HepG2 (cell line): ENCODE data around the gene ELOVL6. TPM values are rescaled to one million over a fixed set of nuclear protein-coding genes. Genes with fewer than 3 reads are reported as not detected.

Experiments
- ATAC-seq: fragments of 200-7000 bp; cut with Tn5 transposase; 3 replicates; pipeline ENCODE4 v1.9.1; 2020; ENCODE audit warnings: mild to moderate bottlenecking, moderate library complexity
- BruUV-seq: library from RNA; stranded (reverse); fragments of 400-500 nt; replicated peaks from 2 replicates; lab custom pipeline; 2021; lab: Mats Ljungman, UMichigan
- CTCF ChIA-PET: fragments of 300-600 bp; formaldehyde crosslinking; extraction: SDS; loops from one replicate; lab custom pipeline; 2021; ENCODE audit warnings: low total read pairs, inconsistent platforms, low intra/inter-chr PET ratio; lab: Yijun Ruan, JAX
- POLR2A ChIA-PET: fragments of 350-600 bp; sonication (Branson Sonifier 250); formaldehyde crosslinking; loops from one replicate; lab custom pipeline; 2020; ENCODE audit warnings: antibody characterized with exemption, inconsistent platforms; lab: Yijun Ruan, JAX
- DNase-seq: peaks from one replicate; pipeline ENCODE4 v3.0.0-alpha.2; 2015; ENCODE audit warnings: low spot score
- FAIRE-seq: peaks from 3 replicates; lab custom pipeline; 2011; peaks lifted over from hg19 to GRCh38; lab: Jason Lieb, UNC
- H2AFZ ChIP-seq: one replicate; pipeline ENCODE4 v1.6.1; 2011; ENCODE audit warnings: low read length, inconsistent platforms
- H3K27ac ChIP-seq: fragments of 300-600 bp; 3 replicates; pipeline ENCODE4 v1.8.0; 2011; ENCODE audit warnings: mixed run types, mild to moderate bottlenecking, mixed read lengths, low read length, inconsistent platforms; ENCODE audit not compliant: insufficient read depth; ENCODE audit errors: extremely low read length
- H3K27me3 ChIP-seq, 2 experiments: fragments of 200-600 bp in 1 of 2; 2 replicates in 1 of 2; 3 replicates in 1 of 2; pipeline versions ENCODE4 v1.6.0 to v1.8.0; 2011; ENCODE audit warnings: low read length in 2 of 2, mild to moderate bottlenecking in 2 of 2, moderate library complexity in 2 of 2, inconsistent platforms in 1 of 2; ENCODE audit not compliant: insufficient read depth in 2 of 2, control insufficient read depth in 1 of 2
- H3K36me3 ChIP-seq, 2 experiments: fragments of 200-600 bp in 1 of 2; replicated peaks in 1 of 2; 2 replicates in 1 of 2; 3 replicates in 1 of 2; pipeline versions ENCODE4 v1.5.1 to v1.8.0; 2011; ENCODE audit warnings: low read length in 2 of 2, inconsistent platforms in 1 of 2; ENCODE audit not compliant: insufficient read depth in 2 of 2, control insufficient read depth in 1 of 2
- H3K4me1 ChIP-seq: 2 replicates; pipeline ENCODE4 v1.5.1; 2012; ENCODE audit warnings: low read length, inconsistent platforms; ENCODE audit not compliant: insufficient read depth
- H3K4me2 ChIP-seq: 2 replicates; pipeline ENCODE4 v1.6.0; 2011; ENCODE audit warnings: low read depth, low read length, inconsistent platforms
- H3K4me3 ChIP-seq, 3 experiments: fragments of 200-600 bp in 1 of 3; sonication (generic), shearing (Covaris generic) in 1 of 3; replicated peaks in 1 of 3; 2 replicates each; pipeline ENCODE4 v1.5.1; 2011 to 2016; ENCODE audit warnings: low read length in 3 of 3, inconsistent platforms in 2 of 3, low read depth in 2 of 3, mild to moderate bottlenecking in 2 of 3, control low read depth in 1 of 3, mixed read lengths in 1 of 3; ENCODE audit not compliant: insufficient read depth in 1 of 3
- H3K79me2 ChIP-seq: one replicate; pipeline ENCODE4 v1.6.1; 2011; ENCODE audit warnings: low read length, inconsistent platforms; ENCODE audit not compliant: insufficient read depth
- H3K9ac ChIP-seq: 2 replicates; pipeline ENCODE4 v1.6.0; 2011; ENCODE audit warnings: mild to moderate bottlenecking, low read depth, low read length, inconsistent platforms; ENCODE audit not compliant: insufficient read depth
- H3K9me3 ChIP-seq: 2 replicates; pipeline ENCODE4 v1.5.1; 2012; ENCODE audit warnings: mild to moderate bottlenecking, low read length
- H4K20me1 ChIP-seq: 2 replicates; pipeline ENCODE4 v1.6.0; 2011; ENCODE audit warnings: inconsistent platforms, mild to moderate bottlenecking, low read length, moderate library complexity; ENCODE audit not compliant: insufficient read depth
- AKAP8 ChIP-seq: sonication (generic); formaldehyde crosslinking; IDR thresholded peaks from 2 replicates; pipeline ENCODE4 v1.5.1; 2020; ENCODE audit warnings: mild to moderate bottlenecking, missing genetic modification reagents
- ELF4 ChIP-seq: sonication (generic); formaldehyde crosslinking; IDR thresholded peaks from 2 replicates; pipeline ENCODE4 v1.5.0; 2020; ENCODE audit warnings: missing genetic modification reagents, mild to moderate bottlenecking, moderate library complexity, borderline replicate concordance
- MEIS2 ChIP-seq: sonication (generic); formaldehyde crosslinking; IDR thresholded peaks from 2 replicates; pipeline ENCODE4 v1.9.0; 2021; ENCODE audit warnings: mild to moderate bottlenecking, missing genetic modification reagents
- REL ChIP-seq: sonication (generic); formaldehyde crosslinking; conservative IDR thresholded peaks from 2 replicates; pipeline ENCODE4 v1.8.0; 2022; ENCODE audit warnings: mild to moderate bottlenecking, missing genetic modification reagents, moderate library complexity
- SNAI1 ChIP-seq: sonication (generic); formaldehyde crosslinking; IDR thresholded peaks from 2 replicates; pipeline ENCODE4 v1.5.0; 2020; ENCODE audit warnings: mild to moderate bottlenecking, missing genetic modification reagents, borderline replicate concordance
- TFAP4 ChIP-seq: sonication (generic); IDR thresholded peaks from 2 replicates; pipeline ENCODE4 v1.6.1; 2016; ENCODE audit warnings: low read depth, borderline replicate concordance
- ZC3H13 ChIP-seq: sonication (generic); formaldehyde crosslinking; IDR thresholded peaks from 2 replicates; pipeline ENCODE4 v1.8.1; 2023; ENCODE audit warnings: mild to moderate bottlenecking, missing genetic modification reagents, moderate library complexity
- ZNF501 ChIP-seq: sonication (generic); formaldehyde crosslinking; IDR thresholded peaks from 2 replicates; pipeline ENCODE4 v1.5.1; 2020; ENCODE audit warnings: mild to moderate bottlenecking, moderate library complexity, missing genetic modification reagents
- ZNF790 ChIP-seq: sonication (generic); formaldehyde crosslinking; IDR thresholded peaks from 2 replicates; pipeline ENCODE4 v1.8.0; 2022; ENCODE audit warnings: missing genetic modification reagents, mild to moderate bottlenecking, borderline replicate concordance
- WGBS: methylation state at CpG from one replicate; pipeline ENCODE4 v1.1.6; 2017; ENCODE audit warnings: low lambda C conversion rate; 5-methylcytosine and 5-hydroxymethylcytosine counted together
- in situ Hi-C: cut with HindIII; loops from 2 replicates; pipeline ENCODE4 v1.10.0; 2017; ENCODE audit warnings: low pct_unique_long_range_greater_than_20kb; ENCODE audit not compliant: extremely low pct_ligation_motif_present
- intact Hi-C: fragments of 100-400 bp; cut with micrococcal nuclease; formaldehyde crosslinking; loops from one replicate; pipeline ENCODE4 v1.10.0; 2022; ENCODE audit not compliant: unreplicated experiment
- polyA plus RNA-seq, 8 experiments: library from polyadenylated mRNA; depleted of rRNA in 3 of 8; stranded (reverse) in 7 of 8; unstranded in 1 of 8; fragments of >200 nt; fragmentation: Illumina TruSeq in 4 of 8; extraction: Trizol in 4 of 8; gene quantifications; 2 replicates each; pipeline versions ENCODE4 v1.2.1 to v1.2.3, GENCODE V29; 2011 to 2016; ENCODE audit warnings: low read depth in 4 of 8, missing spikeins in 1 of 8, mixed read lengths in 1 of 8; ENCODE audit not compliant: insufficient read depth in 1 of 8
- total RNA-seq, 5 experiments: library from RNA; depleted of rRNA; stranded (reverse); fragments of >200 nt; fragmentation: Illumina TruSeq; extraction: Trizol; gene quantifications; 2 replicates each; pipeline ENCODE4 v1.2.3, GENCODE V29; 2016; ENCODE audit warnings: low read depth in 1 of 5
- TF ChIP-seq, protein P1 (sequence below): sonication (generic); formaldehyde crosslinking; IDR thresholded peaks from 2 replicates; pipeline ENCODE4 v1.5.0; 2020; ENCODE audit warnings: missing genetic modification reagents, mild to moderate bottlenecking, borderline replicate concordance

The ELOVL6 gene
- total and polyA plus RNA-seq, 2 of the 13 experiments (the other 11 are each of a cell fraction or from before 2014, with no cell fraction given), result 14.1 to 23.2 TPM

GRCh38 chr4:110198049-110198434 lies 373 bp downstream of the ELOVL6 start:
- Histone ChIP-seq H3K4me1 (peaks cover 71% of the 10 kb centered on the region), H3K4me2 (peak overlapping the region; percentile 94), H3K9ac (peak overlapping the region; percentile 85), H3K36me3 (no peaks in the 10 kb centered on the region; a peak in 2 of 5 replicates), H4K20me1 (no peaks in the 10 kb centered on the region), H3K27me3 (no peaks in the 10 kb centered on the region; a peak in 1 of 5 replicates), H3K27ac (peak overlapping the region; percentile 93), H3K4me3 (peak overlapping the region; percentile 82 to 86 (median 84)), H3K79me2 (peaks cover 37% of the 10 kb centered on the region), H2AFZ (no peak overlapping the region), H3K9me3 (no peaks in the 10 kb centered on the region)
- intact Hi-C loops, result loop anchor here (5.0 kb wide), 2 partner anchors 146 to 191 kb away; no protein-coding TSS in a partner anchor
- POLR2A ChIA-PET, result interaction anchor here (0.6 kb wide), 1 partner anchor 76 kb away, joined by 3 read pairs; no protein-coding TSS in a partner anchor
- DNase-seq, result no peak
- in situ Hi-C loops, result loop anchor here (25.0 kb wide), 1 partner anchor 761 kb away; the partner anchor contains the start of gene SEC24B
- no TSS peak for BruUV-seq
- TF ChIP-seq ZC3H13 (CRISPR knock-in tag) (peak; percentile 0; the same call in 1 of the 2 replicates), ELF4 (CRISPR knock-in tag) (0 out of 2 replicates have a peak, but pooled peaks have one; percentile 17), ZNF501 (CRISPR knock-in tag) (0 out of 2 replicates have a peak, but pooled peaks have one; percentile 6), SNAI1 (0 out of 2 replicates have a peak, but pooled peaks have one; percentile 38), MEIS2 (CRISPR knock-in tag) (no peak), ZNF790 (0 out of 2 replicates have a peak, but pooled peaks have one; percentile 18), AKAP8 (CRISPR knock-in tag) (no peak), TFAP4 (peak; percentile 53; the same call in 1 of the 2 replicates), REL (0 out of 2 replicates have a peak, but pooled peaks have one; percentile 21)
- TF ChIP-seq, protein P1, sequence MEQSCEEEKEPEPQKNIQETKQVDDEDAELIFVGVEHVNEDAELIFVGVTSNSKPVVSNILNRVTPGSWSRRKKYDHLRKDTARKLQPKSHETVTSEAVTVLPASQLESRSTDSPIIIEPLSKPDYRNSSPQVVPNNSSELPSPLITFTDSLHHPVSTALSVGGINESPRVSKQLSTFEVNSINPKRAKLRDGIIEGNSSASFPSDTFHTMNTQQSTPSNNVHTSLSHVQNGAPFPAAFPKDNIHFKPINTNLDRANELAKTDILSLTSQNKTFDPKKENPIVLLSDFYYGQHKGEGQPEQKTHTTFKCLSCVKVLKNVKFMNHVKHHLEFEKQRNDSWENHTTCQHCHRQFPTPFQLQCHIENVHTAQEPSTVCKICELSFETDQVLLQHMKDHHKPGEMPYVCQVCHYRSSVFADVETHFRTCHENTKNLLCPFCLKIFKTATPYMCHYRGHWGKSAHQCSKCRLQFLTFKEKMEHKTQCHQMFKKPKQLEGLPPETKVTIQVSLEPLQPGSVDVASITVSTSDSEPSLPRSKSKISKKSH (CRISPR knock-in tag), result no peak
- FAIRE-seq, result no peak
- WGBS, result 1% methylated on average over 10 of the region's 24 CpGs
- CTCF ChIA-PET, result no interaction called here
- ATAC-seq, result no peak
